GM21737 (cell line): ENCODE data around the gene C12orf75.
"Not testable (repeated sequence)": the region's sequence is repeated elsewhere in the genome, so short reads cannot be mapped to it uniquely, and the experiment has no call there.

ENCODE experiments used
- ATAC-seq: cut with Tn5 transposase; IDR thresholded peaks from one replicate; pipeline ENCODE4 v1.9.1; 2021; ENCODE audit warnings: mild to moderate bottlenecking, moderate library complexity; ENCODE audit not compliant: unreplicated experiment

The C12orf75 gene

DNA sequence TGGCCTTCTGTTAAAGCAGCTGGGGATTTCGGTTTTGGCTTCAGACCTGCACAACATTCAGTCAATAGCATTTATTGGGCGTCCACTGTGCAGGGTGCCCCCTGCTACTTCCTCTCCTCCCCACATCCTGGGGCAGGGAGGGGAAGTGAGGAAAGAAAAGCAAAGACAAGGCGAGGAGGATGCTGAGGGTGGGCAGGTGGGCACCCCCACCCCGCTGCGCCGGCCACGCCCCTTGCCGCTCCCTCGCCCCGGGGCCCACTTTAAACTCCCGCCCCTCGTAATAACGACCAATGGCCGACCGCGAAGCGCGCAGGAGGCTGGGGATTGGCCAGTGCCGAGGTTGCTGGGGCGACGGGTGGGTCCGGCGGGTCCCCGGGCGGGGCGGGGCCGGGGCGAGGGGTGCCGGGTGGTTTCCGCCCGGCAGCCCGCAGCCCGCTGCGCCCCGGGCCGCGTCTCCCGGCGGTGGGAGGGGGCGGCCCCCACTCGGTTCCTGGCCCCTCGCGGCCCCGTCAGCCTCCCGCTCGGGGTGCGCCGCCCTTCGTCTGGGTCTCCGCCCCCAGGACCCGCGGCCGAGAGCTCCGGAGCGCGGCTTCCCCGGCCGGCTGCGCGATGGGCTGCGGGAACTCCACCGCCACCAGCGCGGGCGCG lies at the start of gene C12orf75:
TSS of gene C12orf75 (plus strand) at position 409 of the 648 bp plus-strand sequence. CDS start at position 610, 201 bp downstream.
- ATAC-seq = peak; percentile 81

DNA sequence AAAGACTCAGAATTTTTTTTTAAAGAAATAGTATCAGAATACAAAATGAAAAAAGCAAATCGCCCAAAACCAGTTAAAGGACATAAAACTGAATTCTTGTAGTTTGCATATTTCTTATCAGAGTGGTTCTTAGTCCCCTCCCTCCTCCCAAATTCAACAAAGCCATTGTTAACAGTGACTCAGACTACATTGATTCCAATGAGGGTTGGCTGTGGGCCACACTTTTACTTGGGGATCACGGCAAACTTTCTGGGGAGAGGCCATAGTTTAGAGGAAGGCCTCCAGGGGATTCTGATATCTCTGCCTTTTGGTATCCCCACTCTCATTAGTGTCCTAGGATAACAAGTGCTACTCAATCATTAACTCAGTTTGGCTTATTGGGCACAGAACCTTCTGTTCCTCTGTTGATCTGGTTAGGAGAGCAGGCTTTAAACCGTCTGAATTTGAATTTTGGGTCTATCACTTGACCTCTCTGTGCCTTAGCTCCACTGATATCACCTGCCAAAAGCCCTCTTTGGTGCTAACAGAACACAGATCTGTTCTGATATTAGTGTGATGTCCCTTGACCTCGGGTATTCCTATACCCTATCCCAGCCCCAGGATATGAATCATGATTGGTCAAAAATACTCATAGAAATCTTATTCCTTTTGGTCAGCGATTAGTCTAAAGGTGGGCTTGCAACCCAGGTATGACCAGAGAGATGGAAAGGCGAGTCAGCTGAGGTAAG lies 49.4 kb upstream of the C12orf75 start:
- no peak for ATAC-seq

DNA sequence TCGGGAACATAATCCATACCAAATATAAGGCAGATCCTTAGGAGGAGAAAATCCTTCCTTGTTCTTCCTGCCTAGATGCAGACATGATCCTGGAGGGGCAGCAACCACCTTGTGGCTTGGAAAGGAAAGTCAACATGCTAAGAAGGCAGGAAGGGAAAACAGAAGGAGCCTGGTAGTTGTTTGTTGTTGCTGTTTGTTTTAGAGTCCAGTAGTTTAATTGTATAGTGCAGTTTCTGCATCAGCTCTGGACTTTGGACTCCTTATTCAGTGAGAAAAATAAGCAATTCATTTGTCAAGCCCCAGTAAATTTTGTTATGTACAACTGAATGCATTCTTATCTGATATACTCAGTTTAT lies 48.8 kb upstream of the C12orf75 start:
- ATAC-seq = no peak

DNA sequence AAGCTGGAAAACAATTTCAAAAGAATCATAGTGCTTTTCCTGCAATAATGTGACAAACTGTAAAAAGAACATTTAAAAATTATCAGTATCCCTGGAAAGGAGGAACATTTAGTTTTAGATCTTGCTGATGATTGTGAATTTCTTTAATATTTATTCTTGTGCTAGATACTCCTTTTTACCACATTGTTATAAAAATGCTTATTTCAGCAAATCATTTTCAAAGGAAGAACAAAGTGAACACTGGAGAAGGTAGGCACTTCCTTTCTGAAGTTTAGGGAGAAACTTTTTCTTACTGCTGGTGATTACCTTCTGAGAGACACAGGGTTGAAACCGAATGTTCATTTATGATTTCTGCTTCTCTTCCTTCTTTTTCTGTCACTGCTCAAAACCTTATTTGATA lies 45.1 kb upstream of the C12orf75 start:
- ATAC-seq = no peak

DNA sequence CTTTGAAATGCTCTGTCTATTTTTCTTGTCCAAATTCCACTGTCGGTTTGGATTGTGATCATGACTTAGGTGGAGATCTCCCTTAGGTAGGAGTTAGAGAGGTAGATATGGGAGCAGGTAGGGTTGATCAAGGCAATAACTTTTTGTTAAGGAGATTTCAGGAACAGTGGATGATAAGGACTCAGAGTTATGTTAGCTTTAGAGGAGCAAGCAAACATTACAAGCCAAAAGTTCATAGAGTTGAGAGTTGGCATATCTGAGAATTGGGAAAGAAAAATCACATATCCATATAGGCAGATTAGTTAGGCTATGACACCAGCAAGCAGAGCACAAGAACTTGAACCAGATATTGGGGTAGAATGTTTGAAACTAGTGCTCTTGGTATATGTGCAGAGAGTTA lies 43.1 kb upstream of the C12orf75 start:
- ATAC-seq = no peak

DNA sequence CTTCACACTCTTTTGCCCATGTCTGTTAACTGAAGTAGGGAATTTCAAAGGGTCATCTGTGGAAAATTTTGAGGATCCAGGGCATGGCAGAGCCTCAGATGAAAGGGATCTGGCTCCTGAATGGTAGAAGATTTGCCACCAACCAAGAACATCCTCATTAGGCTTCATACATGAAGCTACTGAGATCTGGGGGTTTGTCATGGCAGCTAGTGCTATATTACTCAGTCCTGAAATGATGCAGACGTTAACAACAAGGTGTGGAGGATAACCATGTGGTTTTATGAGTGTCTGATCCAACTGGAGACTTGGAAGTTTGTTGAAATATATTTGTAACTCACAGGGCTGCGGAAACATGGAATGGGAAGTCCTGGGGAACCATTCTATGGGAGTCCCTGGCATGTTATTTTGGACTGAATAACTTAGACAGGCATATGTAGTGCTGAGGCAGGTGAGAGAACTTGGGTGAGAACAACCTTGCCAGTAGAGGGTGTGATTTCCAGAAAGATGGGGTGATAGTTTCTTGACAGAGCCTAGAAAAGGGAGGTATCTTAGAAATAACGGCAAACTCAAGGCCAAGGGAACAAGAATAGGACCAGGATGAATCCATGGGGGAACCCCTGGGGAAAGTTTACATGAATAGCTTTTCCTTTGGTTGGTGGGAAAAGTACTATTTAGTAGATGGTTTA lies 42.0 kb upstream of the C12orf75 start:
- ATAC-seq = no peak

DNA sequence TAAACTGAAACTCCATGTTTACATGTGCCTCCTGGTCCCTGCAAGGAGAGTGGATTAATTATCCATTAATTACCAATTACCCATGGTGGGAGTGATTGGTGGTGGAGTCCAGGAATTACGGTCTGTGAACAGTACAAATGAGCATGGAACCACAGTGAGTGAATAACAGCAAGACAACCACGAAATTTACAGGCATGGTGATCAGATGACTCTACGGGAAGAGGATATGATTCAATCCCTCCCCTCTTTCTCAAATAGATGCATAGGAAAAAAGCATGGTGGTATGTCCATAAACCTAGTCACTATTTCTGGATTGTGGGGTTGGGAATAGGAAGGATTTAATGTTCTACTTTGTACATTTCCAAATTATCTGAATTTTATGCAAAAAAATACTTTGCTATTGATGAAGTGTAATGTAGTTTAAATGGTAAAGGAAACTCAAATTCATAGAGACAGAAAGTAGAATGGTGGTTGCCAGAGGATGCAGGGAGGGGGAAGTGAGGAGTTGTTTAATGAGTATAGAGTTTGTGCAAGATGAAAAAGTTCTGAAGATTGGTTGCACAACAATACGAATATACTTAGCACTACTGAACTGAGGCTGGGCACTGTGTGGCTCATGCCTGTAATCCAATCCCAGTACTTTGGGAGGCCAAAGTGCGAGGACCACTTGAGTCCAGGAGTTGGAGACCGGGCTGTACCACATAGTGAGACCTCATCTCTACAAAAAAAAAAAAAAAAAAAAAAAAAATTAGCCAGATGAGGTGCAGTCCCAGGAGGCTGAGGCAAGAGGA lies 41.2 kb upstream of the C12orf75 start:
- no peak for ATAC-seq

DNA sequence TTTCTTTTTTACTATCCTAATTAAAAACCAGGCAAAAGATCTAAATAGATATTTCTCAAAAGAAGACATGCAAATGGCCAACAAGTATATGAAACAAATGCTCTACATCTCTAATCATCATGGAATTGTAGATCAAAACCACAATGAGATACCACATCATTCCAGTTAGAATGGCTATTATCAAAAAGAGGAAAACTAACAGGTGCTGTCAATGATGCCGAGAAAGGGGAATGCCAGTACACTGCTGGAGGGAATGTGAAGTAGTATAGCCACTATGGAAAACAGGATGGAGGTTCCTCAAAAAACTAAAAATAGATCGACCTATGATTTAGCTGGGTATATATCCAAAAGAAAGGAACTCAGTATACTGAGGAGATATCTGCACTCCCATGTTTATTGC lies 39.0 kb upstream of the C12orf75 start:
- no peak for ATAC-seq

DNA sequence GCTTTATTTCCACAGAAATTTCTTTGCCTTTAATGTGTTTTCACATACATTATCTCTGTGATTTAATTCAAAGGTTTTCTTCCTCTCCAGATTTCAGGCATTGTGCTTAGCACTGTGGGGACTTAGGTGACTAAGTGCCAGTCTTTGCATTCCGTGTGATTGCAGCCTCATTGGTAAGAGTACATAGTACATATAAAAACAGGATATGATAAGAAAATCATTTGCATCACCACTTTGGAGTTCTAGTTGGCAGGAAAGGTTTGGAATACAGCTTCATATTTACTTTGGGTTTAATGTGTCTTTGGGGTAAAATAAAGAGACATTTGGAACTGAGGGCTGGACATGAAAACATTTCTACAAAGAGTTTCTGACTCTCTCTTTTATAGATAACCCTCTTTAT lies 37.8 kb upstream of the C12orf75 start:
- ATAC-seq = no peak

DNA sequence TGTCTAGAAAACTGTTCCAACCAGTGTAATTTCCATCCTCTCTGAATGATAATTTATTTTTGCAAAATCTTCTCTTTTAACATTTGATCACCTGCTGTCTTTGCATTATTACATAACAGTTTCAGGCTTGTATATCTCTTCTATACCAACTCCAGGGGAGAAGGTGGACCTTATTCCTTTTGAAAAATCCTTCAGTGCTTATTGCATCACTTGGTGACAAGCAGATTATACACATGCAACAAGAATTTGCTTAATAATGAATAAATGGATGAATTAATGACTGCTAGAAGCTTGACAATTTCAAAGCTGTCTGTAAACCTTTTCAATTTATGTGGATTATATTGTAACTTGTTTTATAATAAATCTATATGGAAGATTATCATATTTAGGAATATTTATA lies 37.3 kb upstream of the C12orf75 start:
- ATAC-seq = no peak

DNA sequence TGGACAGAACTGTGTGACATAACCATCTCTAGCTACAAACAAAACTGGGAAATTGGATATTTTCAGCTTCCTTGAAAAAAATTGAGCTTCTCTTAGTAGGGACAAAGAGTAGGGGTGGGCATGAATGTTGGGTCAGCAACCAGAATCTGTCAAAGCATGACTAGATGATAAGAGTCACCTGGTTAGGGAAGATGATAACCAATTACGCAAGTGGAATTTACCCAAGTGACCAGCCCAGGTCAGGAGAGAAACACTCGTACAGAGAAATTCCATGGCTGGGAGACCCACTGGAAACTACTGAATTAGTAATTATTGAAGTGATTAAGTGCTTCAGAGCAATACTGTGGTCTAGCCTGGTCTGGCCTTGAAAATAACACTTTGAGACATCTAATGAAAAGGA lies 36.3 kb upstream of the C12orf75 start:
- ATAC-seq = no peak

DNA sequence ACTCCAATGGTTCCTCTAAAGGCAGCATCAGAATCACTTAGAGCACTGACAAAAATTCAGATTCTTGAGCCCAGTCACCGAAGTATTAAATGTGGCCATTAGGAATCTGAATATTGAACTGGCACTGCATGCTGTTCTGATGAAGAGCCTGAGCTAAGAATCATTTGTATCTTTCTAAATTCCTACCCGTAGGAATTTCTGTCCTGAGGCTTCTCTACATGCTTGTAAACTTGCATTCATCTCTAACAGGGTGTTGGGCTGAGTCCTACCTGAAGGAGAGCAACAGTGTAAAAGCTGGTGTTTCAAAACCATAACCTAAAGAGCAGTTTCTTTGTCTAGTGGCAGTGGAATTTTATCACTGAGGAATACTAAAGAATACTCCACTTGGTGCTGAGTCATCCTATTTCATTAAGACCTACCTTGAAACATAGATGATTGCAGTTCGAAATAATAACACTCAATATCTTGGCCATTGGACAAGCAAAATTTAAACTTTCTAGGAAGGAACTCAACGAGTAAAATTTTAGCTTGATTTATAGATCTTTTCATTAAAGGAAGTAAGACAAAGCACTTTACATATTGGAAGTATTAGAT lies 35.5 kb upstream of the C12orf75 start:
- ATAC-seq = no peak

DNA sequence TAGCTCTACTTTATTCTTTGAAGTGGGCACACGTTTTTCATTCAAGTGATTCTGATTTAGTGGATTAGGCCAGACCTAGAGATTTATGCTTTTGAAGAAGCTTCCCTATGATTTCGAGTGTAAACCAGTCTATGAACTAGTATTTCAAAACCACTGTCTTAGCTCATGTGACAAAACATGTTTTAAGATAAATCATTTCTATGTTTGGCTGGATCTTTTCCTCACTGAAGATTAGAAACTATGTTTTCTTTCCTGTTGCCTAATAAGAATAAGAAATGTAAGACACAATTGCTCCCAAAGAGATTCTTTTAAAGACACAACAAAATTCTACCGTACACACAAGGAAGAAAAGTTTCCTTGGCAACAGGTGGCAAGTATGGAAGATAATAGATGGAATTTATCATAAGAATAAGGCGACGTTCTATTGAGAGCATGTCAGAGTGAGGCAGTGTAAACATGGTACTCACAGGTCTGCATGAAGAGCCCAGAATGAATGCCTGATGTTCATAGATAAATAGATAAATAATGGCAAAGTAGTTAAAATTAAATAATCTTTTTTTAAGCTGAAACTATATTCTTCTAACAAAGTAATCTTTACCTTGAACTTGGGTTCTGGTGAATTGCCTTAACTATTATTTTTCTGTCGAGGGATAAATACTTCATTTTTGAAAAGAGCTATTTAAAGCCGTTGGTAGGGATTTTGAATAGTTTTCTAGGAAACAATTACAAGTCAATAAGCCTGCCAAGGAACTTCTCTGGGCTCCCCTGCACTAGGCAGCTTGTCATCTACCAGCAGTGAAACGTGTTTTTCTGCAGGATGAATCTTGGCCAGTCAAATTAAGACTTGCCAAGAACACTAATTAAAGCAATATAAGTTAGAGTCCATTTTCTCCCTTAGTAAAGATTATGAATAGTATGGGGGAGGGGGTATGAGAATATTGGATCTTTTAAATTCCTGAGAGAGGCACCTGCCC lies 34.1 kb upstream of the C12orf75 start:
- no peak for ATAC-seq

DNA sequence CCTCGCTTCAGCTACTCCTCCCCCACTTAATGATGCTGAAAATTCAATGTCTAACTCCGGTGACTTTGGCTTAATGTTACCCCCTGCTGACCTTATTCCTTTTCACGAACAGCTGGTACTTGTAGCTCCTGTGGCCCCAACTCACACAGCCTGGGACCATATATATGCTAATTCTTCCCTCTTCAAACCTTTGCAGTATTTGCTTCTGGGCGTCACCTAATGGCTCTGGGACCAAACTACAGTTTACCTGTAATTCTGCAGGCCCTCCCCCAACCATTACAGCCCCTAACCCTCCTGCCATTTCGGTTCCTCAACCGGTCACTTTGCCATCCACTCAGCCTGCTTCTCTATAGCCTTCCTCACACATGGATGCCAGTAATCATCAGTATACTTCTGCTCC lies 29.6 kb upstream of the C12orf75 start:
- ATAC-seq = no peak

DNA sequence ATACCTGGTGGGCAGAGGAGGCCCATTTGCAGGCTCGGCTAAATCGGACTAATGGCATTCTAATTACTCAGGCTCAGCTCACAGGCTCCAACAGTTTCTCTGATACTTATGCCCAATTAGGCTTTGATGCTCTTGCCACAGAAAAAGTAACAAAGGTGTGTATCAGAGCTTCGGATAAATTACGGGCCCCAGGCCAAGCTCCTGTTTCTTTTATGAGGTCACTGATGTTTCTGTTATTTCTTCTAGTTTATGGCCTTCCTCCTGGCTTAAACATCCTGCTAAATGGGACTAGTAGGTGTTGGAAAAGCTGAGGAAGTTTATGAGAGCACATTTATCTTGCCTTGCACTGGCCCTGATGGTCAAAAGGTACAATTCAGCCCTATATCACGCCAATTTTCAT lies 28.8 kb upstream of the C12orf75 start:
- no peak for ATAC-seq

DNA sequence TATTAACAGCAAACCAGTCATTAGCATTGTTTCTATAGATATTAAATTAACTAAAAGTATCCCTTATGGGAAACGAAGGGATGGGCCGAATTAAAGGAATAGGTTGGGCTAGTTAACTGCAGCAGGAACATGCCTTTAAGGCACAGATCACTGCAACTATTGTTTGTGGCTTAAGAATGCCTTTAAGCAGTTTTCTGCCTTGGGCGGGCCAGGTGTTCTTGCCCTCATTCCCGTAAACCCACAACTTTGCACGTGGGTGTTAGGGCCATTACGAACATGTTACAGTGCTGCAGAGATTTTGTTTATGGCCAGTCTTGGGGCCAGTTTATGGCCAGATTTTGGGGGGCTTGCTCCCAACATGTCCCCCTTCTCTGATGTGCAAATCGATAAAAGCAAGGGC lies 27.5 kb upstream of the C12orf75 start:
- not testable (repeated sequence) for ATAC-seq

DNA sequence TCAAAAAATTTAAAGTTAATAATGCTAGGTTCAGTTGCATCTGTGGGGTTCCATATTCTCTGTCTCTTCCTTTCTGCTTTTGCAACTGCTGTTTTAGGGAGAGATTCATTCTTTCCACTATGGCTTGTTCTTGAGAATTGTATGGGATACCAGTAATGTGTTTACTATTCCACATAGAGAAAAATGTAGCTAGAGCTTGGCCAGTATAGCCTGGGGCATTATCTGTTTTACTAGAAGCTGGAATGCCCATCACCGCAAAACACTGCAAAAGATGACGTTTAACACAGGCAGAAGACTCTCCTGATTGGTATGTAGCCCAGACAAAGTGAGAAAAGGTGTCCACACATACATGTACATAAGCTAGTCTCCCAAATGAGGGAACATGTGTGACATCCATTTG lies 25.9 kb upstream of the C12orf75 start:
- not testable (repeated sequence) for ATAC-seq

DNA sequence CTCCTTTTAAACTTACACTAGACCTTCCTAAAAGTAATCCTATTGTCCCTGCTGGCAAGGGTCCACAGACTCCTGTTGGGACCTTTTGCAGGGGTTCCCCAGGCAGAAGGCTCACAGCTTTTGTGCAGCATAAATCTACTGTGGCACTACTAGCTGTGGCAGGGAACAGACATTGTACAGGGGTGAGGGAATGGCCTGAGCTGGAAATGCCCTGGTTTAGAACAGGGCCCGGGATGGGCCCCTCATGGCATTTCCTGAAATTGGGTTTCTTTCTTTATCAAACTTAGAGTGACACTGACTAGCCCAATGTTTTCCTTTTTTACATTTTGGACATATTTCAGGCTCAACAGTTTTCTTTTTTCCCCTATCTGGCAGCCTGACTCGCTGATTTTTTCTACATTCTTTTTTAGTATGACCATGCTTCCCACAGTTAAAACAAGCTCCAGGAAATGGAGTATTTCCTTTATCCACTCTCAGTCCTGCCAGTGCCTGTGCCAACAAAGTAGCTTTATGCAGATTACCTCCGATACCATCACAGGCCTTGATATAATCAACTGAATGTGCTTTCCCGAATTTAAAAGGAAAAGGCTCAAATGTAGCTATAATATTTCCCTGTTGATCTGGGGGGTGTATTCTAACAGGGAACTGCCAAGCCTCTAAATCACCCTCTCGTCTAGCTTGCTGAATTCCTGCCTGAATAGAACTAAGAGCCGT lies 22.7 kb upstream of the C12orf75 start:
- not testable (repeated sequence) for ATAC-seq

DNA sequence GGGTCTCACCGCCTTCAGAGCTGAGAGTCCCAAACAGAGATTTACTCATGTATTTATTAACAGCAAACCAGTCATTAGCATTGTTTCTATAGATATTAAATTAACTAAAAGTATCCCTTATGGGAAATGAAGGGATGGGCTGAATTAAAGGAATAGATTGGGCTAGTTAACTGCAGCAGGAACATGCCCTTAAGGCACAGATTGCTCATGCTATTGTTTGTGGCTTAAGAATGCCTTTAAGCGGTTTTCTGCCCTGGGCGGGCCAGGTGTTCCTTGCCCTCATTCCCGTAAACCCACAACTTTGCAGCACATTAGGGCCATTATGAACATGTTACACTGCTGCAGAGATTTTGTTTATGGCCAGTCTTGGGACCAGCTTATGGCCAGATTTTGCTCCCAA lies 21.7 kb upstream of the C12orf75 start:
- not testable (repeated sequence) for ATAC-seq
